ENCODE results near the gene RPRD1B.

GRCh38 chr20:38034961-38035360 is 1.4 kb downstream of the RPRD1B start:
- TF ChIP-seq POLR2AphosphoS5 (IDR thresholded peaks at IDR 0.05; ENCODE audit: low read depth, low read length): no peak
- TF ChIP-seq CTCF (CRISPR knock-in tag; IDR thresholded peaks at IDR 0.05): no peak
- TF ChIP-seq BHLHE40 (IDR thresholded peaks at IDR 0.05; ENCODE audit: low read length): no peak
- TF ChIP-seq ZNF18 (CRISPR knock-in tag; IDR thresholded peaks at IDR 0.05; ENCODE audit: insufficient replicate concordance): no peak
- no peak for TF ChIP-seq GLI4 (CRISPR knock-in tag; IDR thresholded peaks at IDR 0.05; ENCODE audit: borderline replicate concordance)
- TF ChIP-seq ZKSCAN5 (CRISPR knock-in tag; IDR thresholded peaks at IDR 0.05): no peak
- TF ChIP-seq RBM22 (optimal IDR thresholded peaks at IDR 0.05; ENCODE audit: low read length): no peak
- no peak for TF ChIP-seq EZH2 (conservative IDR thresholded peaks at IDR 0.05; ENCODE audit: low read depth, low read length)
- TF ChIP-seq NFAT5 (CRISPR knock-in tag; IDR thresholded peaks at IDR 0.05): no peak
